Esophagus squamous epithelium (tissue), 5 donors: Measurements from ENCODE around the gene SUPT3H. TPM values are rescaled to one million over a fixed set of nuclear protein-coding genes. Genes with fewer than 3 reads are reported as not detected.

Experiments
- DNase-seq: peaks from one replicate; lab custom pipeline; 2025; lab: John Stamatoyannopoulos, UW
- H3K27ac ChIP-seq, 4 donors: fragments of 200-600 bp; sonication (generic); one replicate each; pipeline ENCODE4 v1.5.1; 2016 to 2019; ENCODE audit warnings: mild to moderate bottlenecking in 1 of 4
- H3K27me3 ChIP-seq, 4 donors: fragments of 200-600 bp; sonication (generic); 1 replicate in 3 of 4; 2 replicates in 1 of 4; pipeline versions ENCODE4 v1.5.1 to v1.6.0; 2017 to 2021; ENCODE audit warnings: antibody characterized with exemption in 1 of 4
- H3K36me3 ChIP-seq, 3 donors: fragments of 200-600 bp; sonication (generic); one replicate each; pipeline ENCODE4 v1.5.1; 2016 to 2019
- H3K4me1 ChIP-seq, 3 donors: fragments of 200-600 bp; sonication (generic); one replicate each; pipeline ENCODE4 v1.5.1; 2017 to 2019
- H3K4me3 ChIP-seq, 4 donors: fragments of 200-600 bp; sonication (generic); 1 replicate in 3 of 4; 2 replicates in 1 of 4; pipeline ENCODE4 v1.5.1; 2016 to 2019; ENCODE audit warnings: mild to moderate bottlenecking in 2 of 4, moderate library complexity in 1 of 4
- H3K9me3 ChIP-seq, 3 donors: fragments of 200-600 bp; sonication (generic); one replicate each; pipeline ENCODE4 v1.5.1; 2016 to 2019
- POLR2A ChIP-seq, 4 donors: fragments of 450-650 bp; IDR thresholded peaks; one replicate each; pipeline ENCODE4 v1.6.1; 2017; ENCODE audit warnings: antibody characterized with exemption in 4 of 4, mild to moderate bottlenecking in 4 of 4, moderate library complexity in 3 of 4
- WGBS, 2 donors: methylation state at CpG; one replicate each; pipeline ENCODE4 v1.1.5; 2018; 5-methylcytosine and 5-hydroxymethylcytosine counted together
- intact Hi-C: fragments of 100-400 bp; cut with DNase I; formaldehyde crosslinking; loops from one replicate; pipeline ENCODE4 v1.15.0; 2022
- total RNA-seq, 4 donors: library from RNA; depleted of rRNA; stranded (reverse); fragments of >200 nt; gene quantifications; one replicate each; pipeline ENCODE4 v1.1.0, GENCODE V29; 2016
- TF ChIP-seq, protein P1 (sequence below), 6 experiments: fragments of 450-650 bp in 4 of 6; fragments of 200-600 bp in 2 of 6; sonication (generic) in 2 of 6; IDR thresholded peaks; one replicate each; pipeline ENCODE4 v1.5.1; 2016 to 2019; ENCODE audit warnings: antibody characterized with exemption in 6 of 6, mild to moderate bottlenecking in 4 of 6, moderate library complexity in 4 of 6
- donor health status: DM: yes; HTN: yes; CAD: no.

The SUPT3H gene
- total RNA-seq, 4 donors from 2014 or later = 3.6 to 10.9 (median 5.3) TPM

- TF ChIP-seq, protein P1, sequence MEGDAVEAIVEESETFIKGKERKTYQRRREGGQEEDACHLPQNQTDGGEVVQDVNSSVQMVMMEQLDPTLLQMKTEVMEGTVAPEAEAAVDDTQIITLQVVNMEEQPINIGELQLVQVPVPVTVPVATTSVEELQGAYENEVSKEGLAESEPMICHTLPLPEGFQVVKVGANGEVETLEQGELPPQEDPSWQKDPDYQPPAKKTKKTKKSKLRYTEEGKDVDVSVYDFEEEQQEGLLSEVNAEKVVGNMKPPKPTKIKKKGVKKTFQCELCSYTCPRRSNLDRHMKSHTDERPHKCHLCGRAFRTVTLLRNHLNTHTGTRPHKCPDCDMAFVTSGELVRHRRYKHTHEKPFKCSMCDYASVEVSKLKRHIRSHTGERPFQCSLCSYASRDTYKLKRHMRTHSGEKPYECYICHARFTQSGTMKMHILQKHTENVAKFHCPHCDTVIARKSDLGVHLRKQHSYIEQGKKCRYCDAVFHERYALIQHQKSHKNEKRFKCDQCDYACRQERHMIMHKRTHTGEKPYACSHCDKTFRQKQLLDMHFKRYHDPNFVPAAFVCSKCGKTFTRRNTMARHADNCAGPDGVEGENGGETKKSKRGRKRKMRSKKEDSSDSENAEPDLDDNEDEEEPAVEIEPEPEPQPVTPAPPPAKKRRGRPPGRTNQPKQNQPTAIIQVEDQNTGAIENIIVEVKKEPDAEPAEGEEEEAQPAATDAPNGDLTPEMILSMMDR (IDR thresholded peaks at IDR 0.05) = no peak
- no peak for TF ChIP-seq POLR2A (IDR thresholded peaks at IDR 0.05)
- no peaks in the 10 kb centered on the region for H3K4me1 ChIP-seq
- DNase-seq = no peak
- H3K27me3 ChIP-seq = no peaks in the 10 kb centered on the region
- intact Hi-C loops = no loop called here
- H3K9me3 ChIP-seq = no peaks in the 10 kb centered on the region
- H3K27ac ChIP-seq = peak overlapping the region in 1 of 4 donors; percentile 26
- 56 to 62% methylated on average over 4 of the region's 4 CpGs for WGBS, 2 donors
- H3K4me3 ChIP-seq = no peak overlapping the region
- H3K36me3 ChIP-seq = no peaks in the 10 kb centered on the region
These were observed 444.6 kb downstream of the SUPT3H start for GRCh38 chr6:44933108-44933507.

DNA sequence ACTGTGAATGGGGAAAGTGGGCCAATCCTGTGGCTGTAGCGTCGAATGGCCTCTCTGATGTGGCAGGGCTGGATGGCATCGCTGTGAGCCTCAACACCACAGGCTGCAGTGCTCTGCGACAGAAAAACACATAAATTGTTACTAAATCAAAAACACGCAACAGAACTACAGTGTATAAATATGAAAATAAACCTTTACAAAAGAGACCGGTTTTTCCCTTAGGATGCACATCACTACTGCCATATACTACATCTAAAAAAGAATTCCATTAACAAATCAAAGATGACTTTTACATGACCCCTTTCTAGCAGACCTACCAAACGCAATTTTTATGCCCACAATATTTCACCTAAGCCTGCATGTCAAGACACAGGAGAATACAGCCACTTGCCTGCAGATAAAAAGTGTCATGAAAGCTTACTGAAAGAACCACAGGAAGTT is 445.1 kb downstream of the SUPT3H start:
- no peaks in the 10 kb centered on the region for H3K27me3 ChIP-seq
- TF ChIP-seq POLR2A (IDR thresholded peaks at IDR 0.05) = no peak
- TF ChIP-seq, protein P1 (IDR thresholded peaks at IDR 0.05) = no peak
- H3K4me1 ChIP-seq = no peaks in the 10 kb centered on the region
- H3K27ac ChIP-seq = no peak overlapping the region
- intact Hi-C loops = no loop called here
- H3K9me3 ChIP-seq = no peaks in the 10 kb centered on the region
- H3K36me3 ChIP-seq = no peaks in the 10 kb centered on the region
- peak overlapping the region in 1 of 4 donors; percentile 14 for H3K4me3 ChIP-seq
- 78 to 90% methylated on average over 7 of the region's 7 CpGs for WGBS, 2 donors
- no peak for DNase-seq

DNA sequence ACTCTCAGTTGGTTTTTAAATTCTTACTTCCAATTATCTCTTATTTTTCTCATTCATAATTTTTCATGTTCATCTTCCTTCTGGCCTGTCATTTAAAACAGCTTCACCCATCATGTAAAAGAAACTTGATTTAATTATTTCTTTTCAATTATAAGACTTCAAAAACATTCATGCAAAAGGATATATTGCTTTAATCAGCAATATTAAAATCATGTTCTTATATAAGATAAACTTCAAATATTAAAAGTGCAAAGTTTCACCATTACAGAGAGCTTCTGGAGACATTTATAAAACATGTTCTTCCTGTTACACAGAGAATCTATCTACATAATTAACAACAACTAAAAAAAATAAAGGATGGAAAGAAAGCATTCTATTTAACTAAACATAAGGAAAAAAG is 446.3 kb downstream of the SUPT3H start:
- TF ChIP-seq, protein P1 (IDR thresholded peaks at IDR 0.05) = no peak
- TF ChIP-seq POLR2A (IDR thresholded peaks at IDR 0.05) = no peak
- H3K4me1 ChIP-seq = no peaks in the 10 kb centered on the region

GRCh38 chr6:44926556-44926955 is 451.2 kb downstream of the SUPT3H start:
- Histone ChIP-seq H3K27ac (no peak overlapping the region), H3K4me3 (no peak overlapping the region), H3K36me3 (no peaks in the 10 kb centered on the region), H3K9me3 (no peaks in the 10 kb centered on the region), H3K27me3 (no peaks in the 10 kb centered on the region), H3K4me1 (no peaks in the 10 kb centered on the region)
- 56 to 58% methylated on average over 2 of the region's 2 CpGs for WGBS, 2 donors
- intact Hi-C loops = no loop called here
- no peak for DNase-seq
- TF ChIP-seq POLR2A (IDR thresholded peaks at IDR 0.05) = no peak
- TF ChIP-seq, protein P1 (IDR thresholded peaks at IDR 0.05) = no peak

More for the DNA sequence above, 446.3 kb downstream of the SUPT3H start:
- Histone ChIP-seq H3K4me3 (no peak overlapping the region), H3K27me3 (no peaks in the 10 kb centered on the region), H3K27ac (no peak overlapping the region), H3K36me3 (no peaks in the 10 kb centered on the region), H3K9me3 (no peaks in the 10 kb centered on the region)
- DNase-seq = no peak
- intact Hi-C loops = no loop called here

DNA sequence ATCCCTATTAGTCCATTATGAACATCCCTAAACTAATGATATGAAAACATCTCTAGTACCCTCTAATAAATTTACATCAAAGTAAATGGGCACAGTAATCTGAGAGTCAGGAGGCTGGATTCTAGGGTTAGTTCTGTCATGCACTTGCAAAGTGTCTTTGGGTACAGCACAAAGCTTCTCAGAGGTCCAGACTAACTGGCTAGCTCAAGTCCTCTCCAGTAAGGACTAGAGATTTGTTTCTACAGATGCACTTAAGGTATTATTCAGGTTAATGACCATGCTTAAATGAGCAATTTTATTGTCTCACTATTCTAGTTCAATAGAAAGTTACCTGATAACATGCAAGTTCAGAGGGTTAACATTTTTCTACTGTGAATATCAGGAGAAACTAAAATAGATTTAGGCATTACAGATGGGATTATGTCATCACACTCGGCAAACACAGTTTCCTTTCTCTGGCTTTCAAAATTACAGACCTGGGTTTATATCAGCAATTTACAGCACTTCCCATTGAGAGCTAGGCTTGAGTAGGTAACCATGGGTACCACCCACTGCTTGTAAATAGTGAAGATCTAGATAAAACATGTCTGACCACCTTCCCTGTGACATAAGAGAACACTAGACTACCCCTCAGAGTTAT is 452.5 kb downstream of the SUPT3H start:
- DNase-seq = no peak
- Histone ChIP-seq H3K27me3 (no peaks in the 10 kb centered on the region), H3K36me3 (no peaks in the 10 kb centered on the region), H3K9me3 (no peaks in the 10 kb centered on the region), H3K4me1 (no peaks in the 10 kb centered on the region), H3K4me3 (no peak overlapping the region), H3K27ac (no peak overlapping the region)
- TF ChIP-seq POLR2A (IDR thresholded peaks at IDR 0.05) = no peak
- TF ChIP-seq, protein P1 (IDR thresholded peaks at IDR 0.05) = no peak
- intact Hi-C loops = no loop called here
- 20 to 29% methylated on average over 1 of the region's 1 CpG for WGBS, 2 donors
